Transverse colon (tissue), 4 donors: ENCODE results near the gene RARRES1. TPM values are rescaled to one million over a fixed set of nuclear protein-coding genes. Genes with fewer than 3 reads are reported as not detected.

Source experiments
- DNase-seq: peaks from one replicate; pipeline ENCODE4 v3.0.0-alpha.2; 2019
- H3K27ac ChIP-seq, 4 donors: fragments of 200-600 bp; sonication (generic); 2 replicates each; pipeline ENCODE4 v1.5.1; 2016 to 2018; ENCODE audit warnings: inconsistent platforms in 4 of 4
- H3K27me3 ChIP-seq: fragments of 200-600 bp; sonication (generic); 2 replicates; pipeline ENCODE4 v1.5.1; 2017; ENCODE audit warnings: inconsistent platforms
- H3K36me3 ChIP-seq, 4 donors: fragments of 200-600 bp; sonication (generic); 2 replicates each; pipeline ENCODE4 v1.5.1; 2017 to 2019; ENCODE audit warnings: inconsistent platforms in 4 of 4
- H3K4me1 ChIP-seq, 4 donors: fragments of 200-600 bp; sonication (generic); 2 replicates each; pipeline ENCODE4 v1.5.1; 2017 to 2020; ENCODE audit warnings: inconsistent platforms in 4 of 4
- H3K4me3 ChIP-seq, 4 donors: fragments of 200-600 bp; sonication (generic); 1 replicate in 1 of 4; 2 replicates in 3 of 4; pipeline versions ENCODE4 v1.5.1 to v1.6.1; 2017 to 2019; ENCODE audit warnings: inconsistent platforms in 4 of 4
- H3K9me3 ChIP-seq, 2 donors: fragments of 200-600 bp; sonication (generic); 2 replicates each; pipeline ENCODE4 v1.5.1; 2017 to 2019; ENCODE audit warnings: inconsistent platforms in 2 of 2
- EP300 ChIP-seq: sonication (generic); formaldehyde crosslinking; IDR thresholded peaks from one replicate; pipeline ENCODE4 v1.6.1; 2017; ENCODE audit warnings: antibody characterized with exemption, low read depth
- POLR2A ChIP-seq: fragments of 450-650 bp; IDR thresholded peaks from one replicate; pipeline ENCODE4 v1.6.1; 2016; ENCODE audit warnings: antibody characterized with exemption, mild to moderate bottlenecking, moderate library complexity
- POLR2AphosphoS5 ChIP-seq, 3 donors: sonication (generic); formaldehyde crosslinking; IDR thresholded peaks; one replicate each; pipeline ENCODE4 v1.6.1; 2016; ENCODE audit warnings: antibody characterized with exemption in 3 of 3
- WGBS, 2 donors: methylation state at CpG; one replicate each; pipeline ENCODE4 v1.1.5; 2018; ENCODE audit warnings: low coverage in 1 of 2; 5-methylcytosine and 5-hydroxymethylcytosine counted together
- in situ Hi-C, 4 donors: fragments of 200-750 bp; cut with MboI; loops; one replicate each; pipeline versions ENCODE4 v1.15.0 to v1.15.1; 2017; ENCODE audit warnings: low sequenced_read_pairs in 3 of 4, low pct_ligation_motif_present in 1 of 4, low pct_unique_long_range_greater_than_20kb in 1 of 4
- intact Hi-C: fragments of 100-400 bp; cut with DNase I; formaldehyde crosslinking; loops from one replicate; pipeline ENCODE4 v1.15.1; 2023; ENCODE audit warnings: low total_unique reads
- total RNA-seq, 4 donors: library from RNA; depleted of rRNA; stranded (reverse); fragments of >200 nt; gene quantifications; one replicate each; pipeline ENCODE4 v1.1.0, GENCODE V29; 2016
- TF ChIP-seq, protein P1 (sequence below), 5 experiments: fragments of 200-600 bp in 3 of 5; fragments of 450-650 bp in 2 of 5; sonication (generic) in 3 of 5; IDR thresholded peaks; 1 replicate in 2 of 5; 2 replicates in 3 of 5; pipeline ENCODE4 v1.5.1; 2016 to 2017; ENCODE audit warnings: antibody characterized with exemption in 5 of 5, inconsistent platforms in 3 of 5, mild to moderate bottlenecking in 2 of 5, moderate library complexity in 1 of 5

The RARRES1 gene
- total RNA-seq, 4 donors from 2014 or later: 3.4 to 71.5 (median 30.2) TPM

- Histone ChIP-seq H3K36me3 (no peaks in the 10 kb centered on the region), H3K4me3 (peak overlapping the region in 1 of 4 donors; percentile 22), H3K27me3 (no peaks in the 10 kb centered on the region), H3K4me1 (peaks cover 52 to 71% (median 61%) of the 10 kb centered on the region in 4 donors), H3K27ac (peak overlapping the region in 2 of 4 donors; percentile 89 to 90), H3K9me3 (no peaks in the 10 kb centered on the region)
- TF ChIP-seq POLR2AphosphoS5 (IDR thresholded peaks at IDR 0.05): no peak
- no peak for TF ChIP-seq EP300
- no peak for TF ChIP-seq POLR2A
- TF ChIP-seq, protein P1, sequence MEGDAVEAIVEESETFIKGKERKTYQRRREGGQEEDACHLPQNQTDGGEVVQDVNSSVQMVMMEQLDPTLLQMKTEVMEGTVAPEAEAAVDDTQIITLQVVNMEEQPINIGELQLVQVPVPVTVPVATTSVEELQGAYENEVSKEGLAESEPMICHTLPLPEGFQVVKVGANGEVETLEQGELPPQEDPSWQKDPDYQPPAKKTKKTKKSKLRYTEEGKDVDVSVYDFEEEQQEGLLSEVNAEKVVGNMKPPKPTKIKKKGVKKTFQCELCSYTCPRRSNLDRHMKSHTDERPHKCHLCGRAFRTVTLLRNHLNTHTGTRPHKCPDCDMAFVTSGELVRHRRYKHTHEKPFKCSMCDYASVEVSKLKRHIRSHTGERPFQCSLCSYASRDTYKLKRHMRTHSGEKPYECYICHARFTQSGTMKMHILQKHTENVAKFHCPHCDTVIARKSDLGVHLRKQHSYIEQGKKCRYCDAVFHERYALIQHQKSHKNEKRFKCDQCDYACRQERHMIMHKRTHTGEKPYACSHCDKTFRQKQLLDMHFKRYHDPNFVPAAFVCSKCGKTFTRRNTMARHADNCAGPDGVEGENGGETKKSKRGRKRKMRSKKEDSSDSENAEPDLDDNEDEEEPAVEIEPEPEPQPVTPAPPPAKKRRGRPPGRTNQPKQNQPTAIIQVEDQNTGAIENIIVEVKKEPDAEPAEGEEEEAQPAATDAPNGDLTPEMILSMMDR (IDR thresholded peaks at IDR 0.05): peak in 1 of 5 experiments; percentile 4
- 28 to 46% methylated on average over 4 of the region's 4 CpGs for WGBS, 2 donors
- in situ Hi-C loops: loop anchor here in 3 of 4 donors (5.0 to 10.0 kb wide), 2 partner anchors 64 to 67 kb away; no protein-coding TSS in a partner anchor
- no peak for DNase-seq
- intact Hi-C loops: no loop called here
Observed at GRCh38 chr3:158728061-158728377, 4.2 kb downstream of the RARRES1 start.

GRCh38 chr3:158727206-158728060 lies 4.8 kb downstream of the RARRES1 start:
- in situ Hi-C loops (loop anchor here in 3 of 4 donors (5.0 to 10.0 kb wide), 2 partner anchors 65 to 67 kb away; no protein-coding TSS in a partner anchor), intact Hi-C loops (loop anchor here (2.0 kb wide), 1 partner anchor 65 kb away; no protein-coding TSS in a partner anchor)
- H3K4me1 ChIP-seq: peaks cover 52 to 72% (median 61%) of the 10 kb centered on the region in 4 donors
- H3K27ac ChIP-seq: peak overlapping the region; percentile 82 to 90 (median 88)
- no peaks in the 10 kb centered on the region for H3K27me3 ChIP-seq
- DNase-seq: peak; percentile 64
- H3K4me3 ChIP-seq: peak overlapping the region in 1 of 4 donors; percentile 22
- no peaks in the 10 kb centered on the region for H3K36me3 ChIP-seq
- 0 to 28% methylated on average over 6 to 10 of the region's 10 CpGs for WGBS, 2 donors
- TF ChIP-seq POLR2AphosphoS5 (IDR thresholded peaks at IDR 0.05): no peak
- TF ChIP-seq, protein P1 (IDR thresholded peaks at IDR 0.05): peak; percentile 86 to 95 (median 90)
- no peaks in the 10 kb centered on the region for H3K9me3 ChIP-seq

- TF ChIP-seq POLR2A (no peak), POLR2AphosphoS5 (IDR thresholded peaks at IDR 0.05) (peak; percentile 24 to 45 (median 33)), EP300 (no peak)
- Histone ChIP-seq H3K4me1 (peaks cover 43 to 64% (median 51%) of the 10 kb centered on the region in 4 donors), H3K27ac (peak overlapping the region; percentile 82 to 90 (median 88)), H3K27me3 (no peaks in the 10 kb centered on the region), H3K9me3 (no peaks in the 10 kb centered on the region), H3K36me3 (no peaks in the 10 kb centered on the region), H3K4me3 (no peak overlapping the region)
- in situ Hi-C loops: loop anchor here in 3 of 4 donors (5.0 to 10.0 kb wide), 2 partner anchors 67 to 69 kb away; no protein-coding TSS in a partner anchor
- intact Hi-C loops: loop anchor here (2.0 kb wide), 1 partner anchor 67 kb away; no protein-coding TSS in a partner anchor
- peak; percentile 47 for DNase-seq
- WGBS, 2 donors: 17 to 34% methylated on average over 1 to 9 of the region's 9 CpGs
Observed at GRCh38 chr3:158725348-158726011, 6.8 kb downstream of the RARRES1 start.

DNA sequence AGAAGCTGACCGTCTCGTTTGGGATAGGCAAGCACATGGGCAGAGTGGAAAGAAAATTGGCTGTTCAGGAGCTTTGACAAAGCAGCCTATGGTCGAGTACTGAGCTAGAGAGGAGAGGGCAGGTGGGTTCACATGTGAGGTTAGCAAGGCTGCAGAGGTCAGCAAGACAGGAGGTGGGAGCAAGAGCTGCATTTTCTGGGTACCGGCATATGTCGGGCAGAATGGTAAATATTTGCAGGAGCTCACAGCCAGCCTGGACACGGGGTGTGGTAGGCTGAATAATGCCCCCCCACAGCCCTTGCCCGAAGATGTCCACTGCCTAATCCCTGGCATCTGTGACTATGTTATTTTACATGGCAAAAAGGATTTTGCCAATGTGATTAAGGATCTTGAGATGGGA lies 8.3 kb downstream of the RARRES1 start:
- peak overlapping the region; percentile 82 to 90 (median 88) for H3K27ac ChIP-seq

More for the DNA sequence above, 8.3 kb downstream of the RARRES1 start:
- DNase-seq: no peak
- in situ Hi-C loops: loop anchor here in 1 of 4 donors (10.0 kb wide), 1 partner anchor 71 kb away; no protein-coding TSS in a partner anchor
- intact Hi-C loops: no loop called here
- Histone ChIP-seq H3K27me3 (no peaks in the 10 kb centered on the region), H3K9me3 (no peaks in the 10 kb centered on the region), H3K4me1 (peaks cover 43 to 63% (median 51%) of the 10 kb centered on the region in 4 donors), H3K4me3 (no peak overlapping the region), H3K36me3 (no peaks in the 10 kb centered on the region)
- TF ChIP-seq EP300: no peak
- no peak for TF ChIP-seq POLR2AphosphoS5 (IDR thresholded peaks at IDR 0.05)
- no peak for TF ChIP-seq POLR2A
- TF ChIP-seq, protein P1 (IDR thresholded peaks at IDR 0.05): no peak
- 62 to 63% methylated on average over 3 to 7 of the region's 7 CpGs for WGBS, 2 donors
